Endothelial cell of hepatic sinusoid (primary cell): ENCODE measurements around the gene LCP2.

Experiments
- in situ Hi-C: cut with HindIII; loops from 2 replicates; pipeline ENCODE4 v1.10.0; 2017; ENCODE audit warnings: low sequenced_read_pairs

The LCP2 gene

GRCh38 chr5:170300361-170301013 is 2.9 kb upstream of the LCP2 start:
- in situ Hi-C loops = no loop called here

GRCh38 chr5:170296935-170297588 is 515 bp downstream of the LCP2 start:
- in situ Hi-C loops = no loop called here

- in situ Hi-C loops = no loop called here
Measured at GRCh38 chr5:170296036-170296934, 1.3 kb downstream of the LCP2 start.

GRCh38 chr5:170294556-170294955 is 3.0 kb downstream of the LCP2 start:
- in situ Hi-C loops = no loop called here

GRCh38 chr5:170294057-170294456 is 3.5 kb downstream of the LCP2 start:
- in situ Hi-C loops = no loop called here

GRCh38 chr5:170293273-170293672 is 4.3 kb downstream of the LCP2 start:
- in situ Hi-C loops = no loop called here

GRCh38 chr5:170292179-170293104 is 5.1 kb downstream of the LCP2 start:
- in situ Hi-C loops = no loop called here

GRCh38 chr5:170290498-170290897 is 7.1 kb downstream of the LCP2 start:
- in situ Hi-C loops = no loop called here

- in situ Hi-C loops = no loop called here
Measured at GRCh38 chr5:170289764-170290163, 7.8 kb downstream of the LCP2 start.

GRCh38 chr5:170289121-170289520 is 8.5 kb downstream of the LCP2 start:
- in situ Hi-C loops = no loop called here

GRCh38 chr5:170288551-170288950 is 9.0 kb downstream of the LCP2 start:
- in situ Hi-C loops = no loop called here

- in situ Hi-C loops = no loop called here
Measured at GRCh38 chr5:170288151-170288550, 9.4 kb downstream of the LCP2 start.

GRCh38 chr5:170287532-170287931 is 10.0 kb downstream of the LCP2 start:
- in situ Hi-C loops = no loop called here

- in situ Hi-C loops = no loop called here
Measured at GRCh38 chr5:170286386-170286925, 11.1 kb downstream of the LCP2 start.

GRCh38 chr5:170285181-170285580 is 12.4 kb downstream of the LCP2 start:
- in situ Hi-C loops = no loop called here

GRCh38 chr5:170284231-170284630 is 13.3 kb downstream of the LCP2 start:
- in situ Hi-C loops = no loop called here

- in situ Hi-C loops = no loop called here
Measured at GRCh38 chr5:170283296-170283695, 14.3 kb downstream of the LCP2 start.

GRCh38 chr5:170280011-170280493 is 17.5 kb downstream of the LCP2 start:
- in situ Hi-C loops = no loop called here

- in situ Hi-C loops = no loop called here
Measured at GRCh38 chr5:170279459-170279817, 18.1 kb downstream of the LCP2 start.
